Umbilical cord (tissue), 2 donors: ENCODE measurements around the gene SCYL1. TPM values are rescaled to one million over a fixed set of nuclear protein-coding genes. Genes with fewer than 3 reads are reported as not detected.

ENCODE experiments used
- DNase-seq: peaks from one replicate; pipeline ENCODE4 v3.0.0-alpha.2; 2015; ENCODE audit warnings: low spot score
- total RNA-seq: library from RNA; depleted of rRNA; stranded (reverse); fragments of >200 nt; gene quantifications from one replicate; pipeline ENCODE4 v1.2.3, GENCODE V29; 2014; ENCODE audit warnings: low replicate concordance; ENCODE audit not compliant: insufficient read depth

Gene SCYL1
- total RNA-seq, 1 donor from 2014 or later = 60.7 TPM

- no peak for DNase-seq
Observed at GRCh38 chr11:65581928-65582327, 57.0 kb downstream of the SCYL1 start.

DNA sequence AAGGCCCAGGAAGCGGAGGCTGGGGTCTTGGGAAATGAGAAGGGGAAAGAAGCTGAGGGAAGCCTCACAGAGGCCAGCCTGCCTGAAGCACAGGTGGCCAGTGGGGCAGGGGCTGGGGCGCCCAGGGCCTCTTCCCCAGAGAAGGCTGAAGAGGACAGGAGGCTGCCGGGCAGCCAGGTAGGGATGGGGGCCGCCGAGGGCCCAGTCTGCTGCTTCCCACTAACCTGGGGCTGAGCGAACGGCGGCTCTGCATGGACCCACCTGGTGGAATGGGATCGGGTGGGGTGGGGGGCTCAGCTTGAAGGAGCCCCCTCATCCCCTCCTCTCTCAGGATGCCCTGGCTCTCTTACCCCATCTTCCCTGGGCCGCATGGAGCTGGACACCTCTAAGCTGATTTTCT is 58.7 kb downstream of the SCYL1 start:
- DNase-seq = no peak

- no peak for DNase-seq
Observed at GRCh38 chr11:65584106-65584505, 59.2 kb downstream of the SCYL1 start.

DNA sequence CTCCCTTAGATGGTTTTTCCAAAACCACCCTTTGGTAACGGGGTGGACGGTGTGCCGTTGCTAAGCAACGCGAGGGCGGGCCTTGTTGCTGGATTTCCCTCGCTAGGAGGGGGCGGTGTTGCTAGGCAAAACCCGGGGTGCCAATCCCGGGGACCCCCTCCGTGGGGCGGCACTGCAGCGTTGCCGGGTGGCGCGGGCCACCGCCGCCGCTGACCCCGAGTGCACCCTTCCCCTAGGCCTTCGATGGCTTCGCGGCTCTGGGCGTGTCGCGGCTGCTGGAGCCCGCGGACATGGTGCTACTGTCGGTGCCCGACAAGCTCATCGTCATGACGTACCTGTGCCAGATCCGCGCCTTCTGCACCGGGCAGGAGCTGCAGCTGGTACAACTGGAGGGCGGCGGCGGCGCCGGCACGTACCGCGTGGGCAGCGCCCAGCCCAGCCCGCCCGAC is 59.9 kb downstream of the SCYL1 start:
- DNase-seq = no peak

- DNase-seq = no peak
Observed at GRCh38 chr11:65585396-65586246, 60.7 kb downstream of the SCYL1 start.

DNA sequence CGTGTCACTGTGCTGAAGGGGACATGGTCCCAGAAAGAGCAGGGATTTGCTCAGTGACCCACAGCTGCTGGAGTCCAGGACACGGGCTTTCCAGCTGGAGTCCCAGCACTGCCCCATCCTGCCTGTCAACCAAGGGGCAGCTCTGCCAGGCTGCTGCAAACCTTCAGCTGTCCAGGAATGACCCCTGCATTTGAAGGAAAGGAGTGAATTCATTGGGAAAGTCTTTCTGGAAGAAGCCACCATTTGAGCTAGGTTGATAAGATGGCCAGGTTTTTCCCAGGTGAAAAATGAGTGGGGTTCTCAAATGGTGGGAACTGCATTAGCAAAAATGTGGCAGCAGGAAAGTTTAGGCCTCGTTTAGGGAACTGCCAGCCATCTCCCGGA is 61.4 kb downstream of the SCYL1 start:
- no peak for DNase-seq

- peak; percentile 91 for DNase-seq
Observed at GRCh38 chr11:65586676-65587075, 61.8 kb downstream of the SCYL1 start.

Other genes with a start within 250 kb of the SCYL1 start
- gene CDC42EP2, start 210.2 kb upstream of the SCYL1 start, total RNA-seq = 8.4 TPM
- gene DPF2, start 191.2 kb upstream of the SCYL1 start, total RNA-seq = 34.7 TPM
- 1.4 TPM for gene TIGD3, start 170.3 kb upstream of the SCYL1 start, total RNA-seq
- gene SLC25A45, start 142.4 kb upstream of the SCYL1 start, total RNA-seq = 5.3 TPM
- 80.2 TPM for gene FRMD8, start 138.4 kb upstream of the SCYL1 start, total RNA-seq
- gene NEAT1, start 102.3 kb upstream of the SCYL1 start, total RNA-seq = 74.6 TPM
- 14,533 TPM for gene MALAT1, start 26.0 kb upstream of the SCYL1 start, total RNA-seq
- 116 TPM for gene LTBP3, start 33.3 kb downstream of the SCYL1 start, total RNA-seq
- 17.3 TPM for gene ZNRD2, start 45.4 kb downstream of the SCYL1 start, total RNA-seq
- 36.8 TPM for gene FAM89B, start 47.5 kb downstream of the SCYL1 start, total RNA-seq
- gene EHBP1L1, start 51.0 kb downstream of the SCYL1 start, total RNA-seq = 91.0 TPM
- not detected for gene KCNK7, start 70.7 kb downstream of the SCYL1 start, total RNA-seq
- 12.0 TPM for gene MAP3K11, start 89.1 kb downstream of the SCYL1 start, total RNA-seq
- 7.2 TPM for gene PCNX3, start 90.7 kb downstream of the SCYL1 start, total RNA-seq
- 23.8 TPM for gene SIPA1, start 113.0 kb downstream of the SCYL1 start, total RNA-seq
- 7.7 TPM for gene RELA, start 137.8 kb downstream of the SCYL1 start, total RNA-seq
- gene KAT5, start 187.2 kb downstream of the SCYL1 start, total RNA-seq = 51.8 TPM
- 50.3 TPM for gene RNASEH2C, start 195.7 kb downstream of the SCYL1 start, total RNA-seq